Nephron (organoid): ENCODE data around the gene PTPRN2.

ENCODE experiments used
- H3K27ac Mint-ChIP-seq, 3 experiments: 2 replicates each; pipeline ENCODE4 v1.8.0; 2020; ENCODE audit warnings: mixed read lengths in 3 of 3, mild to moderate bottlenecking in 2 of 3, moderate library complexity in 1 of 3
- H3K27me3 Mint-ChIP-seq: 2 replicates; pipeline ENCODE4 v1.8.0; 2021; ENCODE audit warnings: low read depth, mild to moderate bottlenecking, moderate library complexity, mixed read lengths
- H3K36me3 Mint-ChIP-seq: 2 replicates; pipeline ENCODE4 v1.8.0; 2020; ENCODE audit warnings: low read depth, mixed read lengths
- H3K4me1 Mint-ChIP-seq: 2 replicates; pipeline ENCODE4 v1.8.0; 2020; ENCODE audit warnings: mixed read lengths
- H3K4me3 Mint-ChIP-seq, 3 experiments: 2 replicates each; pipeline ENCODE4 v1.8.0; 2020; ENCODE audit warnings: mild to moderate bottlenecking in 3 of 3, mixed read lengths in 3 of 3, moderate library complexity in 2 of 3
- H3K9me3 Mint-ChIP-seq: 2 replicates; pipeline ENCODE4 v1.8.0; 2020; ENCODE audit warnings: mixed read lengths
- TF ChIP-seq, protein P1 (sequence below), 3 experiments: fragments of 200-600 bp; sonication (generic); IDR thresholded peaks; one replicate each; pipeline ENCODE4 v1.5.0; 2021; ENCODE audit warnings: antibody characterized with exemption in 3 of 3; ENCODE audit not compliant: unreplicated experiment in 3 of 3

The PTPRN2 gene

DNA sequence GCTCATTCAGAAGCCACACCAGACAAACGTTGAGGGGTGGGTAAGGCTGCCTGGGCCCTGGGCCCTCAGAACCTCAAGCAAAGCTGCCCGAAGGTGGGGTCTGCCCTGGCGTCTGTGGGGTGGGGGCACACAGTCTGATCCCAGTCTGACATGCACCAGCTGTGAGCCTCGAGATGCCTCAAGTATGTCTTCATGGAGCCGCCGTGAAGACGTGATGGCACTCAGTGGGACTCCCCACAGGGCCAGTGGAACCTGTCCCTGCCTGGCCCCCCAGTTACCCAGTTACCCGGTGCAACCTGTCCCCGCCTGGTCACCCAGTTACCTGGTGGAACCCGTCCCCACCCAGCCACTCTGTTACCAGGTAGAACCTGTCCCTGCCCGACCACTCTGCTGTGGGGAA is 351.2 kb downstream of the PTPRN2 start:
- no peaks in the 10 kb centered on the region for H3K4me1 Mint-ChIP-seq
- H3K27me3 Mint-ChIP-seq, result peaks cover 6% of the 10 kb centered on the region
- no peak overlapping the region for H3K4me3 Mint-ChIP-seq
- TF ChIP-seq, protein P1, sequence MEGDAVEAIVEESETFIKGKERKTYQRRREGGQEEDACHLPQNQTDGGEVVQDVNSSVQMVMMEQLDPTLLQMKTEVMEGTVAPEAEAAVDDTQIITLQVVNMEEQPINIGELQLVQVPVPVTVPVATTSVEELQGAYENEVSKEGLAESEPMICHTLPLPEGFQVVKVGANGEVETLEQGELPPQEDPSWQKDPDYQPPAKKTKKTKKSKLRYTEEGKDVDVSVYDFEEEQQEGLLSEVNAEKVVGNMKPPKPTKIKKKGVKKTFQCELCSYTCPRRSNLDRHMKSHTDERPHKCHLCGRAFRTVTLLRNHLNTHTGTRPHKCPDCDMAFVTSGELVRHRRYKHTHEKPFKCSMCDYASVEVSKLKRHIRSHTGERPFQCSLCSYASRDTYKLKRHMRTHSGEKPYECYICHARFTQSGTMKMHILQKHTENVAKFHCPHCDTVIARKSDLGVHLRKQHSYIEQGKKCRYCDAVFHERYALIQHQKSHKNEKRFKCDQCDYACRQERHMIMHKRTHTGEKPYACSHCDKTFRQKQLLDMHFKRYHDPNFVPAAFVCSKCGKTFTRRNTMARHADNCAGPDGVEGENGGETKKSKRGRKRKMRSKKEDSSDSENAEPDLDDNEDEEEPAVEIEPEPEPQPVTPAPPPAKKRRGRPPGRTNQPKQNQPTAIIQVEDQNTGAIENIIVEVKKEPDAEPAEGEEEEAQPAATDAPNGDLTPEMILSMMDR (IDR thresholded peaks at IDR 0.05; ENCODE audit: unreplicated experiment in 3 of 3), result no peak
- no peak overlapping the region for H3K27ac Mint-ChIP-seq
- no peaks in the 10 kb centered on the region for H3K36me3 Mint-ChIP-seq
- peaks cover 19% of the 10 kb centered on the region for H3K9me3 Mint-ChIP-seq

DNA sequence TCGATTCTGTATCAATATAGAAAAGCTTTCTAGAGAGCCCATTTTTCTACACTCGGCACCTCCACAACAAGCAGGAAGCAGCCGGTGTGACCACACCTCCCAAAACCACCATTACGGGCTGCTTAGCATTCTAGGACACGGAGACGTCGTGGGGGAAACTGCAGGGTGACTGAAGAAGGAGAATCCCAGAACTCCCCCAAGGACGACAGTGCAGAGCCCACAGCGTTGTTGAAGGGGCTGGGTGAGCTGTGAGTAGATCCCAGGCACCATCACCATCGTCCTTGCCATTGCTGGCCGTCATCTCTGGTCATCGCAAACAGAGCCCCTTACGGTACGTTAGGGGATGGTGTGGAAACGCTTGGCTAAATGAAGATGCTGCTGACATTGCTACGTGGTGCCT is 351.8 kb downstream of the PTPRN2 start:
- TF ChIP-seq, protein P1 (IDR thresholded peaks at IDR 0.05; ENCODE audit: unreplicated experiment in 3 of 3), result no peak
- H3K27ac Mint-ChIP-seq, result no peak overlapping the region
- H3K9me3 Mint-ChIP-seq, result peaks cover 21% of the 10 kb centered on the region
- no peaks in the 10 kb centered on the region for H3K4me1 Mint-ChIP-seq
- H3K4me3 Mint-ChIP-seq, result no peak overlapping the region
- peaks cover 6% of the 10 kb centered on the region for H3K27me3 Mint-ChIP-seq
- H3K36me3 Mint-ChIP-seq, result no peaks in the 10 kb centered on the region

DNA sequence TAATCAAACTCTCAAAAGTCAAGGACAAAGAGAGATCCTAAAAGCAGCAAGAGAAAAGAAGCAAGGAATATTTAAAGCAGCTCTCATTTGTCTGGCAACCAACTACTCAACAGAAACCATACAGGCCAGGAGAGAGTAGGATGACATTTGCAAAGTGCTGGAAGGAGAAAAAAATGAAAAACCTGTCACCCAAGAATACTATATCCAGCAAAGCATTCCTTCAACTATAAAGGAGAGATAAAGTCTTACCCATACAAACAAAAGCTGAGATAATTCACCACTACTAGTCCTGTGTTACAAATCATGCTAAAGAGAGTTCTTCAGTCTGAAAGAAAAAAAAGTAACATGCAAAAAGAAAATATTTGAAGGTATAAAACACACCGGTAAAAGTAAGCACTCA is 357.7 kb downstream of the PTPRN2 start:
- H3K27ac Mint-ChIP-seq, result no peak overlapping the region
- no peak overlapping the region for H3K4me3 Mint-ChIP-seq
- TF ChIP-seq, protein P1 (IDR thresholded peaks at IDR 0.05; ENCODE audit: unreplicated experiment in 3 of 3), result no peak
- H3K27me3 Mint-ChIP-seq, result peaks cover 4% of the 10 kb centered on the region
- no peaks in the 10 kb centered on the region for H3K36me3 Mint-ChIP-seq
- peaks cover 35% of the 10 kb centered on the region for H3K9me3 Mint-ChIP-seq
- H3K4me1 Mint-ChIP-seq, result no peaks in the 10 kb centered on the region

DNA sequence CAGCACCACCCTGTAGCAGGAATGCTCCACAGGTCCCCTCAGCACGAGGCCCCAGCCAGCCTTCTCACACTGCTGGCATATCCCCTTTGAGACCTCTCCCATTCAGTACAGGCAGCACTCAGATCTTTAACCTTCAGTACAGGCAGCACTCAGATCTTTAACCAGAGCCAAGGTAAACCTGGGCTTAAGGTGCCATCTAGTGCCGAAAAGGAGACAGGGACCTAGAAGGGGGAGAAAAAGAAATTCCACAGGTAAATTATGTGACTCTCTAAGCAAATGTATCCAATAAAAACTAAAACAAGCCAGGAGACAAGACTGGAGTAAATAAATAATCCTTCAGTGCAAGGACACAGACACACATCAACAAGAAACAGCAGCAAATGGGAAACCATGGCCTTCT is 358.6 kb downstream of the PTPRN2 start:
- TF ChIP-seq, protein P1 (IDR thresholded peaks at IDR 0.05; ENCODE audit: unreplicated experiment in 3 of 3), result no peak
- H3K36me3 Mint-ChIP-seq, result no peaks in the 10 kb centered on the region
- H3K9me3 Mint-ChIP-seq, result peaks cover 35% of the 10 kb centered on the region
- H3K4me3 Mint-ChIP-seq, result no peak overlapping the region
- H3K27me3 Mint-ChIP-seq, result peaks cover 4% of the 10 kb centered on the region
- no peaks in the 10 kb centered on the region for H3K4me1 Mint-ChIP-seq
- H3K27ac Mint-ChIP-seq, result no peak overlapping the region

DNA sequence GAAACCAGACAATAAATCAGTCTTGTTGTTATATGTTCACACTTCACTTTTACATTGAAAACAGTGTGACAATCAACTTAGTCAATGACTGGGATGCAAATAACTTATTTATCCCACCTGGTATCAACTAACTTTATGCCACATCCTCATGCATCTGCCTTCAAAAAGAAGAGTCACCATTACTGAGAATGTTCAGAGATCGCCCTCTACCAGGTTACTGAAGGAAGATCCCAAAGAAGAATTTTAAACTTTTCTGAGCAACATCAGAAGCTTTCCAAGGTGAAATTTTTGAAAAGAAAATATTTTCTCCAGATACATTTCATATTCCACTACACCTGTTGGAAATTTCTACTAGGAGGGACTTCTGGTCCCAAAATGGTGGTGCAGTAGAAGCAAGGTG is 359.5 kb downstream of the PTPRN2 start:
- Mint-ChIP-seq H3K36me3 (no peaks in the 10 kb centered on the region), H3K9me3 (peaks cover 33% of the 10 kb centered on the region)

More for the DNA sequence above, 359.5 kb downstream of the PTPRN2 start:
- H3K4me3 Mint-ChIP-seq, result no peak overlapping the region
- no peaks in the 10 kb centered on the region for H3K4me1 Mint-ChIP-seq
- peaks cover 4% of the 10 kb centered on the region for H3K27me3 Mint-ChIP-seq
- TF ChIP-seq, protein P1 (IDR thresholded peaks at IDR 0.05; ENCODE audit: unreplicated experiment in 3 of 3), result no peak
- H3K27ac Mint-ChIP-seq, result no peak overlapping the region
